Lower leg skin (tissue), 4 donors: ENCODE measurements around the gene RAB4B. TPM values are rescaled to one million over a fixed set of nuclear protein-coding genes. Genes with fewer than 3 reads are reported as not detected.
"Not testable (repeated sequence)": the region's sequence is repeated elsewhere in the genome, so short reads cannot be mapped to it uniquely, and the experiment has no call there.

Experiments
- DNase-seq, 2 donors: peaks; one replicate each; pipeline ENCODE4 v3.0.0-alpha.2; 2019; ENCODE audit warnings: low spot score in 2 of 2
- H3K4me3 ChIP-seq: fragments of 200-600 bp; sonication (generic); 2 replicates; pipeline ENCODE4 v1.5.1; 2017; ENCODE audit warnings: mild to moderate bottlenecking, low read depth; ENCODE audit not compliant: poor library complexity, severe bottlenecking
- POLR2A ChIP-seq, 2 donors: fragments of 450-650 bp; IDR thresholded peaks; one replicate each; pipeline ENCODE4 v1.6.1; 2016 to 2017; ENCODE audit warnings: antibody characterized with exemption in 2 of 2, mild to moderate bottlenecking in 1 of 2, moderate library complexity in 1 of 2
- WGBS, 2 donors: methylation state at CpG; one replicate each; pipeline ENCODE4 v1.1.5; 2018; 5-methylcytosine and 5-hydroxymethylcytosine counted together
- intact Hi-C: fragments of 100-400 bp; cut with DNase I; formaldehyde crosslinking; loops from one replicate; pipeline ENCODE4 v1.15.0; 2023; ENCODE audit warnings: low total_unique reads
- total RNA-seq, 4 donors: library from RNA; depleted of rRNA; stranded (reverse); fragments of >200 nt; gene quantifications; one replicate each; pipeline ENCODE4 v1.1.0, GENCODE V29; 2016
- TF ChIP-seq, protein P1 (sequence below), 3 donors: fragments of 450-650 bp; IDR thresholded peaks; one replicate each; pipeline ENCODE4 v1.5.1; 2016; ENCODE audit warnings: antibody characterized with exemption in 3 of 3, mild to moderate bottlenecking in 3 of 3, moderate library complexity in 2 of 3

RAB4B gene
- total RNA-seq, 4 donors from 2014 or later = 18.7 to 22.8 (median 19.7) TPM

GRCh38 chr19:40822161-40822560 is 44.1 kb downstream of the RAB4B start:
- peak in 1 of 2 donors; percentile 77 for DNase-seq
- no peak for TF ChIP-seq POLR2A (IDR thresholded peaks at IDR 0.05)
- TF ChIP-seq, protein P1, sequence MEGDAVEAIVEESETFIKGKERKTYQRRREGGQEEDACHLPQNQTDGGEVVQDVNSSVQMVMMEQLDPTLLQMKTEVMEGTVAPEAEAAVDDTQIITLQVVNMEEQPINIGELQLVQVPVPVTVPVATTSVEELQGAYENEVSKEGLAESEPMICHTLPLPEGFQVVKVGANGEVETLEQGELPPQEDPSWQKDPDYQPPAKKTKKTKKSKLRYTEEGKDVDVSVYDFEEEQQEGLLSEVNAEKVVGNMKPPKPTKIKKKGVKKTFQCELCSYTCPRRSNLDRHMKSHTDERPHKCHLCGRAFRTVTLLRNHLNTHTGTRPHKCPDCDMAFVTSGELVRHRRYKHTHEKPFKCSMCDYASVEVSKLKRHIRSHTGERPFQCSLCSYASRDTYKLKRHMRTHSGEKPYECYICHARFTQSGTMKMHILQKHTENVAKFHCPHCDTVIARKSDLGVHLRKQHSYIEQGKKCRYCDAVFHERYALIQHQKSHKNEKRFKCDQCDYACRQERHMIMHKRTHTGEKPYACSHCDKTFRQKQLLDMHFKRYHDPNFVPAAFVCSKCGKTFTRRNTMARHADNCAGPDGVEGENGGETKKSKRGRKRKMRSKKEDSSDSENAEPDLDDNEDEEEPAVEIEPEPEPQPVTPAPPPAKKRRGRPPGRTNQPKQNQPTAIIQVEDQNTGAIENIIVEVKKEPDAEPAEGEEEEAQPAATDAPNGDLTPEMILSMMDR (IDR thresholded peaks at IDR 0.05) = no peak
- WGBS, 2 donors = 89 to 94% methylated on average over 21 to 22 of the region's 22 CpGs
- no peak overlapping the region for H3K4me3 ChIP-seq
- intact Hi-C loops = loop anchor here (5.0 kb wide), 1 partner anchor 160 kb away; no protein-coding TSS in a partner anchor

DNA sequence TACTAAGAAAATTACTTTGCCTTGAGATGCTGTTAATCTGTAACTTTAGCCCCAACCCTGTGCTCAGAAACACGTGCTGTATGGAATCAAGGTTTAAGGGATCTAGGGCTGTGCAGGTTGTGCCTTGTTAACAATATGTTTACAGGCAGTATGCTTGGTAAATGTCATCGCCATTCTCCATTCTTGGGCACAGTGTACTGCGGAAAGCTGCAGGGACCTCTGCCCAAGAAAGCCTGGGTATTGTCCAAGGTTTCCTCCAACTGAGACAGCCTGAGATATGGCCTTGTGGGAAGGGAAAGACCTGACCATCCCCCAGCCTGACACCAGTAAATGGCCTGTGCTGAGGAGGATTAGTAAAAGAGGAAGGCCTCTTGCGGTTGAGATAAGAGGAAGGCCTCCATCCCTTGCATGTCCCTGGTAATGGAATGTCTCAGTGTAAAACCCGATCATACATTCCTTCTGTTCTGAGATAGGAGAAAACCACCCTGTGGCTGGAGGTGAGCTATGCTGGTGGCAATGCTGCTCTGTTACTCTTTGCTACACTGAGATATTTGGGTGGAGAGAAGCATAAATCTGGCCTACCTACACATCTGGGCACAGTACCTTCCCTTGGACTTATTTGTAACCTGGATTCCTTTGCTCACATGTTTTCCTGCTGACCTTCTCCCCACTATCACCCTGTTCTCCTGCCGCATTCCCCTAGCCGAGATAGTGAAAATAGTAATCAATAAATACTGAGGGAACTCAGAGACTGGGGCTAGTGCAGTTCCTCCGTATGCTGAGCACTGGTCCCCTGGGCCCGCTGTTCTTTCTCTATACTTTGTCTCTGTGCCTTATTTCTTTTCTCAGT is 44.9 kb downstream of the RAB4B start:
- H3K4me3 ChIP-seq = not testable (repeated sequence)
- peak in 1 of 2 donors; percentile 48 for DNase-seq
- 82 to 83% methylated on average over 9 of the region's 9 CpGs for WGBS, 2 donors
- intact Hi-C loops = loop anchor here (5.0 kb wide), 1 partner anchor 161 kb away; no protein-coding TSS in a partner anchor

DNA sequence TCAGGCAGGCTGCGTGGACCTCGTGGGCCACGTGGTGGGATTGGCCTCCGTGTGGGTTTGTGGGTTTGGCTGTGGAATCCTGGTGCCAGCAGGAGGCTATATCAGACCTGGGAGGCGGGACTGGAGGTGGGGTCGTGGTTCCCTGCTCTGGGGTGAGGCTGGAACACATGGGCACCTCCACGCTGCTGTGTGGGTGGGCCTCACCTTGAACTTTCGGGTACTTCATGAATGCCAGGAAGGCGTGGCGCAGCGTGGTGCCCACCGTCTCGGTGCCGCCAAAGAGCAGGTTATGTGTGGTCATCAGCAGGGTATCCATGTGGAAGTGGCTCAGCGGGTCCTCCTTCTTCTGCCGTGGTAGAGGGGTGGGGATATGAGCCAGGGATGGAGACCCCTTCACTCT is 46.9 kb downstream of the RAB4B start:
- DNase-seq = peak in 1 of 2 donors; percentile 78
- 89% methylated on average over 16 of the region's 16 CpGs for WGBS, 2 donors
- H3K4me3 ChIP-seq = not testable (repeated sequence)
- intact Hi-C loops = loop anchor here (5.0 kb wide), 1 partner anchor 163 kb away; no protein-coding TSS in a partner anchor

- WGBS, 2 donors = 86% methylated on average over 3 of the region's 6 CpGs; no CpG with 5 or more reads in 1 of the 2 donors
- peak in 1 of 2 donors; percentile 32 for DNase-seq
- H3K4me3 ChIP-seq, intact Hi-C loops: not testable (repeated sequence)
Observed at GRCh38 chr19:40825460-40826095, 47.5 kb downstream of the RAB4B start.

GRCh38 chr19:40826312-40826698 is 48.3 kb downstream of the RAB4B start:
- H3K4me3 ChIP-seq, intact Hi-C loops: not testable (repeated sequence)
- DNase-seq = peak in 1 of 2 donors; percentile 37
- WGBS, 2 donors = 86 to 93% methylated on average over 11 of the region's 14 CpGs

DNA sequence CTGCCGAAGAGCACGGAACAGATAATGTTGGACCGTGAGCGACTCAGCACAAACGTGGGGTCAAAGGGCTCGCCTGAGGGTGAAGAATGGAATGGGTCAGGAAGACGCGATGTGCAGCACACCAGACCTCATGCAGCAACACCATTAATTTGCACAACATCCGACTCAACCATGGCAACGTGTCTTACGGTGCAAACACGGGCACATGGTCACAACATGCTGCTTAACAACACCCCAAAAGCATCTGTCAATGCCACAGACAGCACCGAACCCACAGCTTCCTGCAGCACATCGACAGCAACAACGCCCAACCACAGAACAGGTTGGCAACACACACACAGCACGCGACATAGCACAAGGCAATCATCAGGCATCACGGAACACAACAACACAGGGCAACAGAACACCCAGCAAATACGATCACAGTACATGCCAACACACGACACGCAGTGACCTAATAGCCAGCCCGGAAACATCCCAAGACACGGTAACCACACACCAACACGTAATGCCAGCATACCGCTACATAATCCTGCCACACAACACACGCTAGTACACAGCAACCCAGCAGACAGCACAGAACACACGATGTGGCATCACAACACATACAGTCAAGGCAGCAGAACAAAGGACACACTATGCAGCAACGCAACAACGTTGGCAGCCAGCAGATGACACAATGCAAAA is 48.8 kb downstream of the RAB4B start:
- peak in 1 of 2 donors; percentile 76 for DNase-seq
- intact Hi-C loops, H3K4me3 ChIP-seq: not testable (repeated sequence)
- WGBS, 2 donors = 84% methylated on average over 29 of the region's 29 CpGs

DNA sequence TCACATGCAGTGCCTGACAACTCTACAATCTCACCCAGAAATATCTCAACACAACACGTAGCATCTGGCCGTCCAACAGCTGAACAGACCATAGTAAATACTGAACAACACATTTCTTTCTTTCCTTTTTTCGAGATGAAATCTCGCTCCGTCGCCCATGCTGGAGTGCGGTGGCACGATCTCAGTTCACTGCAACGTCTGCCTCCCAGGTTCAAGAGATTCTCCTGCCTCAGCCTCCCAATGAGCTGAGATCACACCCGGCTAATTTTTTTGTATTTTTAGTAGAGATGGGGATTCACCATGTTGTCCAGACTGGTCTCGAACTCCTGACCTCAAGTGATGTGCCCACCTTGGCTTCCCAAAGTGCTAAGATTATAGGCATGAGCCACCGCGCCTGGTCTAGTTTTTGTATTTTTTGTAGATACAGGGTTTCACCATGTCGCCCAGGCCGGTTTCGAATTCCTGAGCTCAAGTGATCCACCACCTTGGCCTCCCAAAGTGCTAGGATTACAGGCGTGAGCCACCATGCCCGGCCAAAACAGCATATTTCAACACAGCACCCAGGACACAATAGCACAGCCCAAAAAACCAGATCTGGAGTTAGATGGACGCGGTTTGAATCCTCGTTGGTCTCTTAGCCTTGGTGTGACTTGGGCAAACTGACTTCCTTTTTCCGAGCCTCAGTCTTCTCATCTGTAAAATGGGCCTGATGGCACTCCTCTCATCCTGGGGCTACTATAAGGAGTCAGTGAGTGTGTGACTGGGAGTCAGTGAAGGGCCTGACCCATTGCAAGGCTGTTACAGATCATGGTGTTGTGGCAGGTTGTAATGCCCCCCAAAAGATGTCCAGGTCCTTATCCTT is 49.6 kb downstream of the RAB4B start:
- 96 to 97% methylated on average over 22 of the region's 22 CpGs for WGBS, 2 donors
- DNase-seq = peak in 1 of 2 donors; percentile 72
- H3K4me3 ChIP-seq = no peak overlapping the region
- intact Hi-C loops = no loop called here
- no peak for TF ChIP-seq POLR2A (IDR thresholded peaks at IDR 0.05)
- TF ChIP-seq, protein P1 (IDR thresholded peaks at IDR 0.05) = no peak
